ENCODE data around the gene SLC25A47.
A peak's percentile ranks its signal among the peaks of the same experiment; 100 is the strongest.

The SLC25A47 gene

DNA sequence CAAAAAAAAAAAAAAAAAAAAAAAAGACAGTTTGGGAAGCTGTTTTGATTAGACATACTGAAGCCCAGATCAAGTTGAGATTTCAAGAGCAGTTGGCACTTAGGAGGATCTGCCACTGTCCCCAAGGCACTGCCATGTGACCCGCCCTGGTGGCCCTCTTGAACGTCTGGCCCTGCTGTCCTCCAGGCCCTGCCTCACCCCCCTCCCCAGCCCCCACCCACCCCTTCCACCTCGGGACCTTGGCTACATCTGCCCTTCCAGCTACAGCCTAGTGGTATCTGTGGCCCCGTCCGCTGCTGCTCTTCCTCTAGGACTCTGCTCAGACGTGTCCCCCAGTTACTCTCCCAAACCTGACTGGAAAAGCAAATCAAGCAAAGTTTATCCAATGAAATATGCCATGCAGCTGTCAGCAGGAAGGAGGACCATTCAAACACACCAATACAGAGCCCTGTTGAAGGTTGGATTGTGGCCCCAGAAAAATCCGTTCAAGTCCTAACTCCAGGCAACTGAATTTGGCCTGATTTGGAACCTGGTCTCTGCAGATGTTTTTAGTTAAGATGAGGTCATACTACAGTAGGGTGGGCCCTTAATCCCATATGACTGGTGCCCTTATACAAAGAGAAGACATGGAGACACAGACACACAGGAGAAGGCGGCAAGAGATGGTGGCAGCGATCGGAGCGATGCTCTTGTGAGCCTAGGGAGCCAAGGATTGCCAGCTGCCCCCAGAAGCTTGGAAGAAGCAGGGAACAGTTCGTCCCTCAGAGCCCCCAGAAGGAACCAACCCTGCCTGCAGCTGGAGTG is 34.6 kb upstream of the SLC25A47 start:
- Mint-ChIP-seq H3K36me3 (ENCODE audit: low read depth) (peaks cover 8% of the 10 kb centered on the region), H3K9me3 (no peaks in the 10 kb centered on the region), H3K4me3 (peak overlapping the region in 2 of 3 experiments; percentile 30 to 34), H3K27ac (peak overlapping the region; percentile 11 to 59 (median 26)), H3K4me1 (peaks cover 16% of the 10 kb centered on the region), H3K27me3 (ENCODE audit: low read depth) (no peaks in the 10 kb centered on the region)
- TF ChIP-seq CTCF (IDR thresholded peaks at IDR 0.05; ENCODE audit: unreplicated experiment in 3 of 3): no peak

GRCh38 chr14:100289916-100290606 is 33.1 kb upstream of the SLC25A47 start:
- Mint-ChIP-seq H3K4me3 (no peak overlapping the region), H3K27ac (peak overlapping the region in 1 of 3 experiments; percentile 58), H3K36me3 (ENCODE audit: low read depth) (peaks cover 12% of the 10 kb centered on the region), H3K4me1 (peaks cover 16% of the 10 kb centered on the region), H3K27me3 (ENCODE audit: low read depth) (peaks cover 3% of the 10 kb centered on the region), H3K9me3 (no peaks in the 10 kb centered on the region)
- TF ChIP-seq CTCF (IDR thresholded peaks at IDR 0.05; ENCODE audit: unreplicated experiment in 3 of 3): no peak

DNA sequence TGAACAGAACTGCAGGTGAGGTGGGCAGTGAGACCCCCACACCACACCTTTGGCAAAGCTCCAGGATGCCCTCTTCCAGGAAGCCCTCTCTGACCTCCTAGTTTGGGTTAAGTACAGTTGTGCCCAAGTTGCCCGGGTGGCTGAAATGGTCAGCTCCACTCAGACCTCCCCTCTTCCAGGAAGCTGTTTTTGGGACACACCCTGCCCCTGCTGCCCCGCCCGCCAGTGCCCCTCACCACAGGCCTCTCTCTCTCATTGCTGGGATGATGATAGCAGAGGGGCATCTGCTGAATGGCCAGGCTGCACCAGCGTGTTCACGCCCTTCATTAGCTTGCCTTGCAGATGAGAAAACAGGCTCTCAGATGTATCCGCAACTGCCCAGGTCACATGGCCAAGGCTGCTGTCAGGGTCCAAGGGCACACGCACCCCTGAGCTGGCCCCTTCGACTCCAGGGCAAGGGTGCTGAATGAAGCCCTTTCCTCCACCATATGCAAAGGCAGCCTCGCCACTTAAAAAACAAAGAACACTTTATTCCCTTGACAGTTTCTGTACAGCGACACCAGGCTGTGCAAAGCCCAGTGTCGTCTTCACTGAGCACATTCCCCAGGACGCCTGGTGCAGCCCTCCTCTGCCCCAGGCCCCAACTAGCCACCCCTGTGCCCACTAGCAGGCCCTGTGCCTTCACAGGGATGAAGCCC is 32.4 kb upstream of the SLC25A47 start:
- Mint-ChIP-seq H3K36me3 (ENCODE audit: low read depth) (peaks cover 12% of the 10 kb centered on the region), H3K27me3 (ENCODE audit: low read depth) (peaks cover 3% of the 10 kb centered on the region), H3K27ac (no peak overlapping the region), H3K4me3 (no peak overlapping the region), H3K4me1 (peaks cover 16% of the 10 kb centered on the region), H3K9me3 (no peaks in the 10 kb centered on the region)
- TF ChIP-seq CTCF (IDR thresholded peaks at IDR 0.05; ENCODE audit: unreplicated experiment in 3 of 3): no peak

DNA sequence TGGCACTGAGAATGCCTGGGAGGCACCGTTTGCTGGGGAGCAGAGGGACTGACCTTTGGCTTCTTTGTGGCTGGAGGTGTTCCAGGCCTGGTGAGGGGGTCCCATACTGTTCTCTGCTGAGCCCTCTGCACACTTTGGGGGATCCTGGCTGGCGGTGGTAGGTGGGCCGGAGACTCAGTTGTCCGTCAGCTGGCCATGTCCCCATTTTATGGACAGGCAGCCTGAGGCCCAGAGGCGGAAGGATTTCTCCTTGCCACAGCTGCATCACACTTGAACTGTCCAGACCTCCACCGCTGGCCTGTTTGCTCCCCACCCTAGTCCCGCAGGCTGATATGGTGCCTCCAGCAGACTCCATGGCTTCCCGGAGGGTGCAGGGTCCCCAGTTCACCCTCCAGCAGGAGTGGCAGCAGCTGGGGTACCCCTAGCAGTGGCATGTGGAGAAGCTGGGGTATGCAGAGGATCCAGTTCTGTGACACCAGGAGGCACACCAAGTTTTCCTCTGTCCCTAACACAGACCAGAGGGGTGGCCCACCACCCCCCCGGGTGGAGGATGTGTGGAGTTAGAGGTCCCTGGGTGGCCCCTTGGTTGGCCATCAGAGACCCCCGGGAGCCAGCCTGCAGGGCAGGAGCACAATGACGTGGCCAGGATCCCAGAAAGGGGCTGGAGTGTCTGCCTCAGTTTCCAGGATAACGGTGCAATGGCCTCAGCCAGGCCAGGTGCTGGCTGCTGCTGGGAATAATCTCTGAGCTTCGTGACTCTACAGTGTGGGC is 31.6 kb upstream of the SLC25A47 start:
- H3K9me3 Mint-ChIP-seq: no peaks in the 10 kb centered on the region
- no peak overlapping the region for H3K27ac Mint-ChIP-seq
- H3K36me3 Mint-ChIP-seq (ENCODE audit: low read depth): peaks cover 16% of the 10 kb centered on the region
- no peak overlapping the region for H3K4me3 Mint-ChIP-seq
- H3K4me1 Mint-ChIP-seq: peaks cover 17% of the 10 kb centered on the region
- no peak for TF ChIP-seq CTCF (IDR thresholded peaks at IDR 0.05; ENCODE audit: unreplicated experiment in 3 of 3)
- peaks cover 3% of the 10 kb centered on the region for H3K27me3 Mint-ChIP-seq (ENCODE audit: low read depth)

- Mint-ChIP-seq H3K4me3 (no peak overlapping the region), H3K9me3 (no peaks in the 10 kb centered on the region), H3K36me3 (ENCODE audit: low read depth) (peaks cover 16% of the 10 kb centered on the region), H3K4me1 (peaks cover 21% of the 10 kb centered on the region), H3K27ac (no peak overlapping the region), H3K27me3 (ENCODE audit: low read depth) (peaks cover 3% of the 10 kb centered on the region)
- no peak for TF ChIP-seq CTCF (IDR thresholded peaks at IDR 0.05; ENCODE audit: unreplicated experiment in 3 of 3)
These were observed 30.8 kb upstream of the SLC25A47 start for GRCh38 chr14:100292301-100292775.
